Measurements from ENCODE around the gene PCDH12. TPM values are rescaled to one million over a fixed set of nuclear protein-coding genes. Genes with fewer than 3 reads are reported as not detected.

PCDH12 gene
- polyA plus RNA-seq, 1 donor from 2014 or later = not detected

- Histone ChIP-seq H3F3A (ENCODE audit: insufficient read depth, low read length, poor library complexity, severe bottlenecking) (no peaks in the 10 kb centered on the region), H3K4me2 (ENCODE audit: low read length) (no peak overlapping the region), H3K9me3 (ENCODE audit: low read length) (no peaks in the 10 kb centered on the region), H3K27me3 (ENCODE audit: insufficient read depth, low read depth, low read length) (no peaks in the 10 kb centered on the region), H3K4me3 (ENCODE audit: low read length) (no peak overlapping the region), H3K9ac (ENCODE audit: low read length) (no peak overlapping the region), H3K36me3 (ENCODE audit: insufficient read depth, low read length) (no peaks in the 10 kb centered on the region), H3K27ac (ENCODE audit: low read length) (no peak overlapping the region), H3K79me2 (replicated peaks; ENCODE audit: insufficient read depth, low read length) (no peaks in the 10 kb centered on the region), H2AFZ (ENCODE audit: low read depth, low read length) (no peak overlapping the region), H4K20me1 (ENCODE audit: insufficient read depth) (no peaks in the 10 kb centered on the region), H3K9me2 (ENCODE audit: insufficient read depth, low read length) (no peaks in the 10 kb centered on the region)
- TF ChIP-seq EZH2 (IDR thresholded peaks at IDR 0.05; ENCODE audit: borderline replicate concordance, insufficient read depth, low read length, poor library complexity, severe bottlenecking) (no peak), REST (IDR thresholded peaks at IDR 0.05; ENCODE audit: borderline replicate concordance) (no peak)
Measured at GRCh38 chr5:141948812-141949211, 9.2 kb downstream of the PCDH12 start.

DNA sequence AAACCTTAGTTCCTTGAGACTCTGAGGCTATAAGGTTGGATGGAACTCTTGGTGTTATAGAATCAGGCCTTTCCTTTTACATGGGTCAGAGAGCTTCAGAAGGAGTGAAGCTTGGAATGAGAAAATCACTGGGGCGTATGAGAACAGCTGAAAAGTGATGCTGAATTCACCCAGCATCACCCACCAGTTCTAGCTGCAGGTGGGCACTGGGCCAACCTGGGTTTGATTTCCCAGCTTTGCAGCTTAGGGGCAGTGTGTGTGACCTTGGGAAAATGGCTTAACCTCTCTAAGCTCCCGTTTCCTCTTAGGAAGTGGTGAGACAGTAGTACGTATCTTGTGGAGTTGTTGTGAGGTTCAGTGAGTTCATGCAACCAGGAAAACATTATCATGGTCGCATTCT is 10.7 kb downstream of the PCDH12 start:
- Histone ChIP-seq H3K27ac (ENCODE audit: low read length) (no peak overlapping the region), H2AFZ (ENCODE audit: low read depth, low read length) (no peak overlapping the region)

More for the DNA sequence above, 10.7 kb downstream of the PCDH12 start:
- Histone ChIP-seq H3K9ac (ENCODE audit: low read length) (no peak overlapping the region), H4K20me1 (ENCODE audit: insufficient read depth) (no peaks in the 10 kb centered on the region), H3K79me2 (replicated peaks; ENCODE audit: insufficient read depth, low read length) (no peaks in the 10 kb centered on the region), H3F3A (ENCODE audit: insufficient read depth, low read length, poor library complexity, severe bottlenecking) (no peaks in the 10 kb centered on the region), H3K4me2 (ENCODE audit: low read length) (no peak overlapping the region), H3K36me3 (ENCODE audit: insufficient read depth, low read length) (no peaks in the 10 kb centered on the region), H3K9me3 (ENCODE audit: low read length) (no peaks in the 10 kb centered on the region), H3K4me3 (ENCODE audit: low read length) (no peak overlapping the region), H3K9me2 (ENCODE audit: insufficient read depth, low read length) (no peaks in the 10 kb centered on the region), H3K27me3 (ENCODE audit: insufficient read depth, low read depth, low read length) (no peaks in the 10 kb centered on the region)
- TF ChIP-seq EP300 (conservative IDR thresholded peaks at IDR 0.05; ENCODE audit: poor library complexity, severe bottlenecking) (no peak), SMC3 (conservative IDR thresholded peaks at IDR 0.05; ENCODE audit: poor library complexity) (no peak), MXI1 (conservative IDR thresholded peaks at IDR 0.05; ENCODE audit: poor library complexity, severe bottlenecking) (no peak), POLR2AphosphoS5 (IDR thresholded peaks at IDR 0.05) (no peak), RAD21 (conservative IDR thresholded peaks at IDR 0.05) (no peak), REST (IDR thresholded peaks at IDR 0.05; ENCODE audit: borderline replicate concordance) (no peak), EZH2 (IDR thresholded peaks at IDR 0.05; ENCODE audit: borderline replicate concordance, insufficient read depth, low read length, poor library complexity, severe bottlenecking) (no peak), TAF1 (IDR thresholded peaks at IDR 0.05; ENCODE audit: low read depth) (no peak)
- TF ChIP-seq, protein P1, sequence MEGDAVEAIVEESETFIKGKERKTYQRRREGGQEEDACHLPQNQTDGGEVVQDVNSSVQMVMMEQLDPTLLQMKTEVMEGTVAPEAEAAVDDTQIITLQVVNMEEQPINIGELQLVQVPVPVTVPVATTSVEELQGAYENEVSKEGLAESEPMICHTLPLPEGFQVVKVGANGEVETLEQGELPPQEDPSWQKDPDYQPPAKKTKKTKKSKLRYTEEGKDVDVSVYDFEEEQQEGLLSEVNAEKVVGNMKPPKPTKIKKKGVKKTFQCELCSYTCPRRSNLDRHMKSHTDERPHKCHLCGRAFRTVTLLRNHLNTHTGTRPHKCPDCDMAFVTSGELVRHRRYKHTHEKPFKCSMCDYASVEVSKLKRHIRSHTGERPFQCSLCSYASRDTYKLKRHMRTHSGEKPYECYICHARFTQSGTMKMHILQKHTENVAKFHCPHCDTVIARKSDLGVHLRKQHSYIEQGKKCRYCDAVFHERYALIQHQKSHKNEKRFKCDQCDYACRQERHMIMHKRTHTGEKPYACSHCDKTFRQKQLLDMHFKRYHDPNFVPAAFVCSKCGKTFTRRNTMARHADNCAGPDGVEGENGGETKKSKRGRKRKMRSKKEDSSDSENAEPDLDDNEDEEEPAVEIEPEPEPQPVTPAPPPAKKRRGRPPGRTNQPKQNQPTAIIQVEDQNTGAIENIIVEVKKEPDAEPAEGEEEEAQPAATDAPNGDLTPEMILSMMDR (IDR thresholded peaks at IDR 0.05; ENCODE audit: poor library complexity, severe bottlenecking) = no peak

Data from neural cell (in vitro differentiated cells).